HepG2 (cell line): Measurements from ENCODE around the gene RNU6-1. TPM values are rescaled to one million over a fixed set of nuclear protein-coding genes. Genes with fewer than 3 reads are reported as not detected.

Experiments
- ATAC-seq: fragments of 200-7000 bp; cut with Tn5 transposase; 3 replicates; pipeline ENCODE4 v1.9.1; 2020; ENCODE audit warnings: mild to moderate bottlenecking, moderate library complexity
- BruUV-seq: library from RNA; stranded (reverse); fragments of 400-500 nt; replicated peaks from 2 replicates; lab custom pipeline; 2021; lab: Mats Ljungman, UMichigan
- CTCF ChIA-PET: fragments of 300-600 bp; formaldehyde crosslinking; extraction: SDS; loops from one replicate; lab custom pipeline; 2021; ENCODE audit warnings: low total read pairs, inconsistent platforms, low intra/inter-chr PET ratio; lab: Yijun Ruan, JAX
- POLR2A ChIA-PET: fragments of 350-600 bp; sonication (Branson Sonifier 250); formaldehyde crosslinking; loops from one replicate; lab custom pipeline; 2020; ENCODE audit warnings: antibody characterized with exemption, inconsistent platforms; lab: Yijun Ruan, JAX
- DNase-seq: peaks from one replicate; pipeline ENCODE4 v3.0.0-alpha.2; 2015; ENCODE audit warnings: low spot score
- FAIRE-seq: peaks from 3 replicates; lab custom pipeline; 2011; peaks lifted over from hg19 to GRCh38; lab: Jason Lieb, UNC
- H2AFZ ChIP-seq: one replicate; pipeline ENCODE4 v1.6.1; 2011; ENCODE audit warnings: low read length, inconsistent platforms
- H3K27ac ChIP-seq: fragments of 300-600 bp; 3 replicates; pipeline ENCODE4 v1.8.0; 2011; ENCODE audit warnings: mixed run types, mild to moderate bottlenecking, mixed read lengths, low read length, inconsistent platforms; ENCODE audit not compliant: insufficient read depth; ENCODE audit errors: extremely low read length
- H3K27me3 ChIP-seq, 2 experiments: fragments of 200-600 bp in 1 of 2; 2 replicates in 1 of 2; 3 replicates in 1 of 2; pipeline versions ENCODE4 v1.6.0 to v1.8.0; 2011; ENCODE audit warnings: low read length in 2 of 2, mild to moderate bottlenecking in 2 of 2, moderate library complexity in 2 of 2, inconsistent platforms in 1 of 2; ENCODE audit not compliant: insufficient read depth in 2 of 2, control insufficient read depth in 1 of 2
- H3K36me3 ChIP-seq, 2 experiments: fragments of 200-600 bp in 1 of 2; replicated peaks in 1 of 2; 2 replicates in 1 of 2; 3 replicates in 1 of 2; pipeline versions ENCODE4 v1.5.1 to v1.8.0; 2011; ENCODE audit warnings: low read length in 2 of 2, inconsistent platforms in 1 of 2; ENCODE audit not compliant: insufficient read depth in 2 of 2, control insufficient read depth in 1 of 2
- H3K4me1 ChIP-seq: 2 replicates; pipeline ENCODE4 v1.5.1; 2012; ENCODE audit warnings: low read length, inconsistent platforms; ENCODE audit not compliant: insufficient read depth
- H3K4me2 ChIP-seq: 2 replicates; pipeline ENCODE4 v1.6.0; 2011; ENCODE audit warnings: low read depth, low read length, inconsistent platforms
- H3K4me3 ChIP-seq, 3 experiments: fragments of 200-600 bp in 1 of 3; sonication (generic), shearing (Covaris generic) in 1 of 3; replicated peaks in 1 of 3; 2 replicates each; pipeline ENCODE4 v1.5.1; 2011 to 2016; ENCODE audit warnings: low read length in 3 of 3, inconsistent platforms in 2 of 3, low read depth in 2 of 3, mild to moderate bottlenecking in 2 of 3, control low read depth in 1 of 3, mixed read lengths in 1 of 3; ENCODE audit not compliant: insufficient read depth in 1 of 3
- H3K79me2 ChIP-seq: one replicate; pipeline ENCODE4 v1.6.1; 2011; ENCODE audit warnings: low read length, inconsistent platforms; ENCODE audit not compliant: insufficient read depth
- H3K9ac ChIP-seq: 2 replicates; pipeline ENCODE4 v1.6.0; 2011; ENCODE audit warnings: mild to moderate bottlenecking, low read depth, low read length, inconsistent platforms; ENCODE audit not compliant: insufficient read depth
- H3K9me3 ChIP-seq: 2 replicates; pipeline ENCODE4 v1.5.1; 2012; ENCODE audit warnings: mild to moderate bottlenecking, low read length
- H4K20me1 ChIP-seq: 2 replicates; pipeline ENCODE4 v1.6.0; 2011; ENCODE audit warnings: inconsistent platforms, mild to moderate bottlenecking, low read length, moderate library complexity; ENCODE audit not compliant: insufficient read depth
- DDIT3 ChIP-seq: sonication (generic); formaldehyde crosslinking; IDR thresholded peaks from 2 replicates; pipeline ENCODE4 v1.4.0; 2020; ENCODE audit warnings: mild to moderate bottlenecking, missing genetic modification reagents
- FLYWCH1 ChIP-seq: sonication (generic); formaldehyde crosslinking; IDR thresholded peaks from 2 replicates; pipeline ENCODE4 v1.8.1; 2023; ENCODE audit warnings: mild to moderate bottlenecking, missing genetic modification reagents
- IRF2 ChIP-seq: IDR thresholded peaks from 2 replicates; pipeline ENCODE4 v1.6.1; 2018; ENCODE audit warnings: missing genetic modification reagents, missing compliant biosample characterization
- KMT2A ChIP-seq: sonication (generic); formaldehyde crosslinking; IDR thresholded peaks from 2 replicates; pipeline ENCODE4 v1.4.0; 2020; ENCODE audit warnings: missing genetic modification reagents
- PLRG1 ChIP-seq: fragments of 450-650 bp; conservative IDR thresholded peaks from 2 replicates; pipeline ENCODE4 v1.6.1; 2016
- SKI ChIP-seq: fragments of 450-650 bp; IDR thresholded peaks from one replicate; pipeline ENCODE4 v1.6.1; 2018; ENCODE audit warnings: mild to moderate bottlenecking; ENCODE audit not compliant: partially characterized antibody
- ZSCAN22 ChIP-seq: sonication (generic); formaldehyde crosslinking; IDR thresholded peaks from 2 replicates; pipeline ENCODE4 v1.4.0; 2020; ENCODE audit warnings: mild to moderate bottlenecking, missing genetic modification reagents
- WGBS: methylation state at CpG from one replicate; pipeline ENCODE4 v1.1.6; 2017; ENCODE audit warnings: low lambda C conversion rate; 5-methylcytosine and 5-hydroxymethylcytosine counted together
- in situ Hi-C: cut with HindIII; loops from 2 replicates; pipeline ENCODE4 v1.10.0; 2017; ENCODE audit warnings: low pct_unique_long_range_greater_than_20kb; ENCODE audit not compliant: extremely low pct_ligation_motif_present
- intact Hi-C: fragments of 100-400 bp; cut with micrococcal nuclease; formaldehyde crosslinking; loops from one replicate; pipeline ENCODE4 v1.10.0; 2022; ENCODE audit not compliant: unreplicated experiment
- polyA plus RNA-seq, 8 experiments: library from polyadenylated mRNA; depleted of rRNA in 3 of 8; stranded (reverse) in 7 of 8; unstranded in 1 of 8; fragments of >200 nt; fragmentation: Illumina TruSeq in 4 of 8; extraction: Trizol in 4 of 8; gene quantifications; 2 replicates each; pipeline versions ENCODE4 v1.2.1 to v1.2.3, GENCODE V29; 2011 to 2016; ENCODE audit warnings: low read depth in 4 of 8, missing spikeins in 1 of 8, mixed read lengths in 1 of 8; ENCODE audit not compliant: insufficient read depth in 1 of 8
- total RNA-seq, 5 experiments: library from RNA; depleted of rRNA; stranded (reverse); fragments of >200 nt; fragmentation: Illumina TruSeq; extraction: Trizol; gene quantifications; 2 replicates each; pipeline ENCODE4 v1.2.3, GENCODE V29; 2016; ENCODE audit warnings: low read depth in 1 of 5
- TF ChIP-seq, protein P1 (sequence below): sonication (generic); formaldehyde crosslinking; IDR thresholded peaks from 2 replicates; pipeline ENCODE4 v1.5.0; 2020; ENCODE audit warnings: mild to moderate bottlenecking, missing genetic modification reagents, borderline replicate concordance
- TF ChIP-seq, protein P2 (sequence below): IDR thresholded peaks from 2 replicates; pipeline ENCODE4 v1.6.1; 2016; ENCODE audit warnings: low read depth, missing genetic modification reagents, missing compliant biosample characterization

The RNU6-1 gene
- total and polyA plus RNA-seq, 2 of the 13 experiments (the other 11 are each of a cell fraction or from before 2014, with no cell fraction given): under 0.01 TPM; not detected in 1

GRCh38 chr15:67809441-67809840, 30.4 kb downstream of the RNU6-1 start:
- no peaks in the 10 kb centered on the region for H3K79me2 ChIP-seq
- H3K4me2 ChIP-seq: no peak overlapping the region
- ChIA-PET CTCF (no interaction called here), POLR2A (interaction anchor here (0.7 kb wide), 1 partner anchor 750 kb away, joined by 4 read pairs; no protein-coding TSS in a partner anchor)
- no peak overlapping the region for H2AFZ ChIP-seq
- no peak overlapping the region for H3K27ac ChIP-seq
- peaks cover 12% of the 10 kb centered on the region for H3K4me1 ChIP-seq
- H3K36me3 ChIP-seq: no peaks in the 10 kb centered on the region
- FAIRE-seq (no peak), DNase-seq (no peak), ATAC-seq (no peak)
- no TSS peak for BruUV-seq
- intact Hi-C loops (no loop called here), in situ Hi-C loops (no loop called here)
- WGBS: 84% methylated on average over 5 of the region's 5 CpGs
- no peaks in the 10 kb centered on the region for H3K9me3 ChIP-seq
- H4K20me1 ChIP-seq: no peaks in the 10 kb centered on the region
- no peaks in the 10 kb centered on the region; a peak in 1 of 5 replicates for H3K27me3 ChIP-seq
- no peak overlapping the region for H3K4me3 ChIP-seq
- no peak overlapping the region for H3K9ac ChIP-seq
- TF ChIP-seq DDIT3 (no peak), FLYWCH1 (CRISPR knock-in tag) (no peak), IRF2 (CRISPR knock-in tag) (no peak), ZSCAN22 (CRISPR knock-in tag) (no peak), PLRG1 (no peak), KMT2A (CRISPR knock-in tag) (no peak), SKI (no peak)
- TF ChIP-seq, protein P1, sequence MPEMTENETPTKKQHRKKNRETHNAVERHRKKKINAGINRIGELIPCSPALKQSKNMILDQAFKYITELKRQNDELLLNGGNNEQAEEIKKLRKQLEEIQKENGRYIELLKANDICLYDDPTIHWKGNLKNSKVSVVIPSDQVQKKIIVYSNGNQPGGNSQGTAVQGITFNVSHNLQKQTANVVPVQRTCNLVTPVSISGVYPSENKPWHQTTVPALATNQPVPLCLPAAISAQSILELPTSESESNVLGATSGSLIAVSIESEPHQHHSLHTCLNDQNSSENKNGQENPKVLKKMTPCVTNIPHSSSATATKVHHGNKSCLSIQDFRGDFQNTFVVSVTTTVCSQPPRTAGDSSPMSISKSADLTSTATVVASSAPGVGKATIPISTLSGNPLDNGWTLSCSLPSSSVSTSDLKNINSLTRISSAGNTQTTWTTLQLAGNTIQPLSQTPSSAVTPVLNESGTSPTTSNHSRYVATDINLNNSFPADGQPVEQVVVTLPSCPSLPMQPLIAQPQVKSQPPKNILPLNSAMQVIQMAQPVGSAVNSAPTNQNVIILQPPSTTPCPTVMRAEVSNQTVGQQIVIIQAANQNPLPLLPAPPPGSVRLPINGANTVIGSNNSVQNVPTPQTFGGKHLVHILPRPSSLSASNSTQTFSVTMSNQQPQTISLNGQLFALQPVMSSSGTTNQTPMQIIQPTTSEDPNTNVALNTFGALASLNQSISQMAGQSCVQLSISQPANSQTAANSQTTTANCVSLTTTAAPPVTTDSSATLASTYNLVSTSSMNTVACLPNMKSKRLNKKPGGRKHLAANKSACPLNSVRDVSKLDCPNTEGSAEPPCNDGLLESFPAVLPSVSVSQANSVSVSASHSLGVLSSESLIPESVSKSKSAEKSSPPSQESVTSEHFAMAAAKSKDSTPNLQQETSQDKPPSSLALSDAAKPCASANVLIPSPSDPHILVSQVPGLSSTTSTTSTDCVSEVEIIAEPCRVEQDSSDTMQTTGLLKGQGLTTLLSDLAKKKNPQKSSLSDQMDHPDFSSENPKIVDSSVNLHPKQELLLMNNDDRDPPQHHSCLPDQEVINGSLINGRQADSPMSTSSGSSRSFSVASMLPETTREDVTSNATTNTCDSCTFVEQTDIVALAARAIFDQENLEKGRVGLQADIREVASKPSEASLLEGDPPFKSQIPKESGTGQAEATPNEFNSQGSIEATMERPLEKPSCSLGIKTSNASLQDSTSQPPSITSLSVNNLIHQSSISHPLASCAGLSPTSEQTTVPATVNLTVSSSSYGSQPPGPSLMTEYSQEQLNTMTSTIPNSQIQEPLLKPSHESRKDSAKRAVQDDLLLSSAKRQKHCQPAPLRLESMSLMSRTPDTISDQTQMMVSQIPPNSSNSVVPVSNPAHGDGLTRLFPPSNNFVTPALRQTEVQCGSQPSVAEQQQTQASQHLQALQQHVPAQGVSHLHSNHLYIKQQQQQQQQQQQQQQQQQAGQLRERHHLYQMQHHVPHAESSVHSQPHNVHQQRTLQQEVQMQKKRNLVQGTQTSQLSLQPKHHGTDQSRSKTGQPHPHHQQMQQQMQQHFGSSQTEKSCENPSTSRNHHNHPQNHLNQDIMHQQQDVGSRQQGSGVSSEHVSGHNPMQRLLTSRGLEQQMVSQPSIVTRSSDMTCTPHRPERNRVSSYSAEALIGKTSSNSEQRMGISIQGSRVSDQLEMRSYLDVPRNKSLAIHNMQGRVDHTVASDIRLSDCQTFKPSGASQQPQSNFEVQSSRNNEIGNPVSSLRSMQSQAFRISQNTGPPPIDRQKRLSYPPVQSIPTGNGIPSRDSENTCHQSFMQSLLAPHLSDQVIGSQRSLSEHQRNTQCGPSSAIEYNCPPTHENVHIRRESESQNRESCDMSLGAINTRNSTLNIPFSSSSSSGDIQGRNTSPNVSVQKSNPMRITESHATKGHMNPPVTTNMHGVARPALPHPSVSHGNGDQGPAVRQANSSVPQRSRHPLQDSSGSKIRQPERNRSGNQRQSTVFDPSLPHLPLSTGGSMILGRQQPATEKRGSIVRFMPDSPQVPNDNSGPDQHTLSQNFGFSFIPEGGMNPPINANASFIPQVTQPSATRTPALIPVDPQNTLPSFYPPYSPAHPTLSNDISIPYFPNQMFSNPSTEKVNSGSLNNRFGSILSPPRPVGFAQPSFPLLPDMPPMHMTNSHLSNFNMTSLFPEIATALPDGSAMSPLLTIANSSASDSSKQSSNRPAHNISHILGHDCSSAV (CRISPR knock-in tag): no peak
- TF ChIP-seq, protein P2, sequence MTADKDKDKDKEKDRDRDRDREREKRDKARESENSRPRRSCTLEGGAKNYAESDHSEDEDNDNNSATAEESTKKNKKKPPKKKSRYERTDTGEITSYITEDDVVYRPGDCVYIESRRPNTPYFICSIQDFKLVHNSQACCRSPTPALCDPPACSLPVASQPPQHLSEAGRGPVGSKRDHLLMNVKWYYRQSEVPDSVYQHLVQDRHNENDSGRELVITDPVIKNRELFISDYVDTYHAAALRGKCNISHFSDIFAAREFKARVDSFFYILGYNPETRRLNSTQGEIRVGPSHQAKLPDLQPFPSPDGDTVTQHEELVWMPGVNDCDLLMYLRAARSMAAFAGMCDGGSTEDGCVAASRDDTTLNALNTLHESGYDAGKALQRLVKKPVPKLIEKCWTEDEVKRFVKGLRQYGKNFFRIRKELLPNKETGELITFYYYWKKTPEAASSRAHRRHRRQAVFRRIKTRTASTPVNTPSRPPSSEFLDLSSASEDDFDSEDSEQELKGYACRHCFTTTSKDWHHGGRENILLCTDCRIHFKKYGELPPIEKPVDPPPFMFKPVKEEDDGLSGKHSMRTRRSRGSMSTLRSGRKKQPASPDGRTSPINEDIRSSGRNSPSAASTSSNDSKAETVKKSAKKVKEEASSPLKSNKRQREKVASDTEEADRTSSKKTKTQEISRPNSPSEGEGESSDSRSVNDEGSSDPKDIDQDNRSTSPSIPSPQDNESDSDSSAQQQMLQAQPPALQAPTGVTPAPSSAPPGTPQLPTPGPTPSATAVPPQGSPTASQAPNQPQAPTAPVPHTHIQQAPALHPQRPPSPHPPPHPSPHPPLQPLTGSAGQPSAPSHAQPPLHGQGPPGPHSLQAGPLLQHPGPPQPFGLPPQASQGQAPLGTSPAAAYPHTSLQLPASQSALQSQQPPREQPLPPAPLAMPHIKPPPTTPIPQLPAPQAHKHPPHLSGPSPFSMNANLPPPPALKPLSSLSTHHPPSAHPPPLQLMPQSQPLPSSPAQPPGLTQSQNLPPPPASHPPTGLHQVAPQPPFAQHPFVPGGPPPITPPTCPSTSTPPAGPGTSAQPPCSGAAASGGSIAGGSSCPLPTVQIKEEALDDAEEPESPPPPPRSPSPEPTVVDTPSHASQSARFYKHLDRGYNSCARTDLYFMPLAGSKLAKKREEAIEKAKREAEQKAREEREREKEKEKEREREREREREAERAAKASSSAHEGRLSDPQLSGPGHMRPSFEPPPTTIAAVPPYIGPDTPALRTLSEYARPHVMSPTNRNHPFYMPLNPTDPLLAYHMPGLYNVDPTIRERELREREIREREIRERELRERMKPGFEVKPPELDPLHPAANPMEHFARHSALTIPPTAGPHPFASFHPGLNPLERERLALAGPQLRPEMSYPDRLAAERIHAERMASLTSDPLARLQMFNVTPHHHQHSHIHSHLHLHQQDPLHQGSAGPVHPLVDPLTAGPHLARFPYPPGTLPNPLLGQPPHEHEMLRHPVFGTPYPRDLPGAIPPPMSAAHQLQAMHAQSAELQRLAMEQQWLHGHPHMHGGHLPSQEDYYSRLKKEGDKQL (CRISPR knock-in tag): no peak
